GM12878 (cell line): ENCODE data around the gene GNGT2. TPM values are rescaled to one million over a fixed set of nuclear protein-coding genes. Genes with fewer than 3 reads are reported as not detected.

Source experiments
- ATAC-seq: fragments of 200-7000 bp; cut with Tn5 transposase; 3 replicates; pipeline ENCODE4 v1.9.1; 2020; ENCODE audit warnings: mild to moderate bottlenecking, moderate library complexity
- BruUV-seq: library from RNA; stranded (reverse); fragments of 400-500 nt; replicated peaks from 2 replicates; lab custom pipeline; 2021; lab: Mats Ljungman, UMichigan
- CTCF ChIA-PET: fragments of 300-600 bp; sonication (Branson Sonifier 250); formaldehyde crosslinking; extraction: SDS; loops from one replicate; lab custom pipeline; 2021; ENCODE audit warnings: inconsistent platforms; lab: Yijun Ruan, JAX
- POLR2A ChIA-PET: fragments of 350-600 bp; formaldehyde crosslinking; extraction: SDS; loops from one replicate; lab custom pipeline; 2021; ENCODE audit warnings: inconsistent platforms; lab: Charles Lee
- RAD21 ChIA-PET: fragments of 300-600 bp; sonication (Branson Sonifier 250); formaldehyde crosslinking; loops from one replicate; lab custom pipeline; 2023; ENCODE audit warnings: antibody characterized with exemption; ENCODE audit not compliant: unreplicated experiment; lab: Charles Lee
- SMC1A ChIA-PET: fragments of 300-600 bp; sonication (Branson Sonifier 250); formaldehyde crosslinking; loops from one replicate; lab custom pipeline; 2023; ENCODE audit not compliant: unreplicated experiment, uncharacterized antibody; lab: Charles Lee
- DNase-seq: peaks from one replicate; pipeline ENCODE4 v3.0.0-alpha.2; 2011; ENCODE audit warnings: low read depth, low spot score
- FAIRE-seq: peaks from 3 replicates; lab custom pipeline; 2011; peaks lifted over from hg19 to GRCh38; lab: Jason Lieb, UNC
- H2AFZ ChIP-seq: 2 replicates; pipeline ENCODE4 v1.6.0; 2011; ENCODE audit warnings: low read depth, low read length, control low read depth; ENCODE audit not compliant: control insufficient read depth
- H3K27ac ChIP-seq: 2 replicates; pipeline ENCODE4 v1.5.1; 2011; ENCODE audit warnings: control low read depth; ENCODE audit not compliant: control insufficient read depth, insufficient read depth
- H3K27me3 ChIP-seq, 2 experiments: replicated peaks in 1 of 2; 2 replicates each; pipeline versions ENCODE4 v1.6.0 to v1.6.1; 2011; ENCODE audit warnings: low read length in 1 of 2; ENCODE audit not compliant: control insufficient read depth in 2 of 2, insufficient read depth in 2 of 2
- H3K36me3 ChIP-seq, 2 experiments: 2 replicates each; pipeline ENCODE4 v1.5.1; 2011; ENCODE audit warnings: low read length in 1 of 2; ENCODE audit not compliant: control insufficient read depth in 2 of 2, insufficient read depth in 2 of 2
- H3K4me1 ChIP-seq: 2 replicates; pipeline ENCODE4 v1.6.1; 2011; ENCODE audit warnings: mild to moderate bottlenecking, low read length, moderate library complexity, mixed read lengths; ENCODE audit not compliant: control insufficient read depth, insufficient read depth
- H3K4me2 ChIP-seq: 2 replicates; pipeline ENCODE4 v1.6.0; 2011; ENCODE audit warnings: control low read depth; ENCODE audit not compliant: control insufficient read depth, insufficient read depth
- H3K4me3 ChIP-seq: fragments of 200-600 bp; sonication (generic); 2 replicates; pipeline ENCODE4 v1.5.1; 2016
- H3K79me2 ChIP-seq: 2 replicates; pipeline ENCODE4 v1.6.0; 2011; ENCODE audit warnings: low read length; ENCODE audit not compliant: control insufficient read depth, insufficient read depth
- H3K9ac ChIP-seq: 2 replicates; pipeline ENCODE4 v1.8.0; 2011; ENCODE audit warnings: low read length, control low read depth, mixed read lengths; ENCODE audit not compliant: control insufficient read depth, insufficient read depth
- H3K9me3 ChIP-seq: replicated peaks from 3 replicates; pipeline ENCODE4 v1.5.1; 2011; ENCODE audit warnings: mild to moderate bottlenecking, low read length; ENCODE audit not compliant: control insufficient read depth, insufficient read depth
- H4K20me1 ChIP-seq: 2 replicates; pipeline ENCODE4 v1.6.0; 2011; ENCODE audit not compliant: control insufficient read depth, insufficient read depth
- E2F8 ChIP-seq: fragments of 450-650 bp; IDR thresholded peaks from 2 replicates; pipeline ENCODE4 v1.6.1; 2018; ENCODE audit warnings: mild to moderate bottlenecking, low read depth, moderate library complexity; ENCODE audit not compliant: partially characterized antibody
- FOS ChIP-seq: IDR thresholded peaks from 3 replicates; pipeline ENCODE4 v1.6.1; 2011; ENCODE audit warnings: borderline replicate concordance; ENCODE audit not compliant: insufficient read length; ENCODE audit errors: extremely low read depth
- HDGF ChIP-seq: fragments of 450-650 bp; IDR thresholded peaks from 2 replicates; pipeline ENCODE4 v1.6.1; 2016; ENCODE audit warnings: antibody characterized with exemption
- MYC ChIP-seq: IDR thresholded peaks from 2 replicates; pipeline ENCODE4 v1.6.1; 2011; ENCODE audit warnings: mild to moderate bottlenecking, low read length, moderate library complexity, inconsistent platforms; ENCODE audit not compliant: insufficient read depth, insufficient replicate concordance, insufficient read length, severe bottlenecking
- NFYB ChIP-seq: IDR thresholded peaks from 2 replicates; pipeline ENCODE4 v1.6.1; 2011; ENCODE audit warnings: low read depth, mild to moderate bottlenecking, low read length, improper control_type of control experiment, moderate library complexity; ENCODE audit not compliant: insufficient read depth
- PAX5 ChIP-seq: IDR thresholded peaks from 2 replicates; pipeline ENCODE4 v1.6.1; 2011; ENCODE audit warnings: low read depth, low read length, borderline replicate concordance
- RUNX3 ChIP-seq: IDR thresholded peaks from 2 replicates; pipeline ENCODE4 v1.6.1; 2012; ENCODE audit warnings: low read length, inconsistent platforms
- SMC3 ChIP-seq: IDR thresholded peaks from 2 replicates; pipeline ENCODE4 v1.6.1; 2011; ENCODE audit warnings: low read length, improper control_type of control experiment, borderline replicate concordance
- SUZ12 ChIP-seq: fragments of 200-600 bp; sonication (generic); IDR thresholded peaks from one replicate; pipeline ENCODE4 v1.6.1; 2018; ENCODE audit warnings: antibody characterized with exemption, mild to moderate bottlenecking; ENCODE audit not compliant: unreplicated experiment
- USF1 ChIP-seq: IDR thresholded peaks from 2 replicates; pipeline ENCODE4 v1.6.1; 2011; ENCODE audit warnings: borderline replicate concordance, low read depth, mild to moderate bottlenecking, moderate library complexity, mixed read lengths, low read length; ENCODE audit not compliant: insufficient read depth; ENCODE audit errors: extremely low read length
- YY1 ChIP-seq: IDR thresholded peaks from 2 replicates; pipeline ENCODE4 v1.6.1; 2011; ENCODE audit warnings: low read depth, mild to moderate bottlenecking, low read length
- ZNF274 ChIP-seq: IDR thresholded peaks from one replicate; pipeline ENCODE4 v1.8.0; 2011; ENCODE audit not compliant: insufficient read length, insufficient read depth
- WGBS: methylation state at CpG from one replicate; pipeline ENCODE4 v1.1.6; 2016; ENCODE audit warnings: low lambda C conversion rate; ENCODE audit not compliant: insufficient replicate concordance, insufficient coverage; ENCODE audit errors: missing lambda C conversion rate; 5-methylcytosine and 5-hydroxymethylcytosine counted together
- in situ Hi-C: fragments of 300-500 bp; cut with MboI; formaldehyde crosslinking; loops from 9 replicates; pipeline ENCODE4 v1.14.3; 2018; ENCODE audit warnings: mixed read lengths
- intact Hi-C: fragments of 100-400 bp; cut with micrococcal nuclease; formaldehyde crosslinking; loops from one replicate; pipeline ENCODE4 v1.14.2; 2022; ENCODE audit not compliant: unreplicated experiment
- polyA plus RNA-seq, 11 experiments: library from polyadenylated mRNA; depleted of rRNA in 4 of 11; unstranded in 6 of 11; stranded (reverse) in 5 of 11; fragments of >200 nt; fragmentation: Nextera tagmentation in 4 of 11; fragmentation: Illumina TruSeq in 1 of 11; extraction: Ambion mirVana in 4 of 11; extraction: Trizol in 1 of 11; gene quantifications; 1 replicate in 1 of 11; 2 replicates in 10 of 11; pipeline versions ENCODE4 v1.2.1 to v1.2.3, GENCODE V29; 2011 to 2016; ENCODE audit warnings: inconsistent platforms in 2 of 11, missing spikeins in 2 of 11, low read depth in 1 of 11
- total RNA-seq, 4 experiments: library from RNA; depleted of rRNA in 3 of 4; stranded (reverse); fragments of >200 nt in 3 of 4; fragmentation: Illumina TruSeq in 1 of 4; extraction: Trizol in 1 of 4; gene quantifications; 2 replicates each; pipeline versions ENCODE4 v1.2.1 to v1.2.3, GENCODE V29; 2013 to 2021
- TF ChIP-seq, protein P1 (sequence below): fragments of 450-650 bp; formaldehyde crosslinking; IDR thresholded peaks from 2 replicates; pipeline ENCODE4 v1.5.0; 2022; ENCODE audit warnings: mild to moderate bottlenecking, missing genetic modification characterization

The GNGT2 gene
- total and polyA plus RNA-seq, 10 of the 15 experiments (the other 5 are each of a cell fraction or from before 2014, with no cell fraction given), result 15.3 to 60.4 (median 32.0) TPM

DNA sequence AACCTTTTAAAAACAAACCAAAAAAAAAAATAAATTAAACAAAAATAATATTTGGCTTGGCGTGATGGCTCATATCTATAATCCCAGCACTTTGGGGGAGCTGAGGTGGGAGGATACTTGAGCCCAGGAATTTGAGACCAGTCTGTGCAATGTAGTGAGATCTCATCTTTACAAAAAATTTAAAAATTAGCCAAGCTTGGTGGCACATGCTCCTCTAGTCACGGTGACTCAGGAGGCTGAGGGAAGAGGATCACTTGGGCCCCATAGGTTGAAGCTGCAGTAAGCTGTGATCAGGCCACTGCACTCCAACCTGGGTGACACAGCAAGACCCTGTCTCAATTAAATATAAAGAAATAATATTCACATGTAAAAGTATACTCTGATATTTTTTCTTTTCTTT is 12.2 kb downstream of the GNGT2 start (continued):
- no peak for TF ChIP-seq USF1
- TF ChIP-seq NFYB, result no peak
- TF ChIP-seq FOS, result no peak
- no peak for TF ChIP-seq RUNX3
- TF ChIP-seq YY1, result no peak
- no peak for TF ChIP-seq HDGF
- no peak for TF ChIP-seq SMC3
- no peak for TF ChIP-seq PAX5

DNA sequence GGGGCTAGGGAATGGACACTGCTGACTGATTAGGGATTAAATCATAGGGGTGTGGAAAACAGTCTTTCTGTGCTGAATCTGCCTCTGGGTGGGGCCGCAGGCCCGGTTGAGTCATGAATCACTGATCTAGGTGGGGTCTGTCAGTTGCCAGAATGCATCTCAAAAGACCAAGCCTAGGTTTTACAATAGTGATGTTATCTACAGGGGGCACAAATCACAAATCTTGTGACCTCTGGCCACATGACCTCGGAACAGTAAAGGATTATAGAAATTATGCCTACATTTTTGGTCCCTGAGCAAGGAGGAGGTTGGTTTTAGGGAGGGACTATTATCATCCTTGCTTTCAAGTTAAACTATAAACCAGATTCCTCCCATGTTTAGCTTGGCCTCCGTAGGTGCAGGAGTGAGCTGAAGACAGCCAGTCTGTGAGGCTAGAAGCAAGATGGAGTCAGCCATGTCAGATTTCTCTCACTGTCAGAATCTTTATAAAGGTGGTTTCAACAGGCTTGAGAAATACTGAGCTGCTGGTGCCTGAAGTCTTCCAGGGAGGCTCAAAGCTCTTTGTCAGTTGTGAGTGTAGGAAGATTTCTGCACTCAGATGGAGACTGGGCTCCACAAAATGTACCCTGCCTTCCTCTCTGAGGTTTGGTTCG is 12.9 kb downstream of the GNGT2 start:
- Histone ChIP-seq H3K4me1 (peaks cover 28% of the 10 kb centered on the region), H3K4me3 (no peak overlapping the region), H2AFZ (no peak overlapping the region), H4K20me1 (no peaks in the 10 kb centered on the region), H3K9ac (no peak overlapping the region), H3K36me3 (no peaks in the 10 kb centered on the region), H3K27me3 (no peaks in the 10 kb centered on the region), H3K9me3 (no peaks in the 10 kb centered on the region), H3K79me2 (no peaks in the 10 kb centered on the region), H3K4me2 (no peak overlapping the region), H3K27ac (no peak overlapping the region)
- RAD21 ChIA-PET, result interaction anchor here (1.0 to 12.9 kb wide), 3 partner anchors 16 to 171 kb away, joined by 3 to 355 read pairs (median 3); partner anchors contain the start of genes ABI3 and GNGT2
- no TSS peak for BruUV-seq
- intact Hi-C loops (loop anchor here (10.0 kb wide), 1 partner anchor 303 kb away; the partner anchor contains the start of gene ATP5MC1), in situ Hi-C loops (no loop called here)
- WGBS, result 78% methylated on average over 5 of the region's 5 CpGs
- SMC1A ChIA-PET, result interaction anchor here (1.1 to 12.1 kb wide), 3 partner anchors 8 to 30 kb away, joined by 3 to 354 read pairs (median 3); partner anchors contain the start of genes ABI3 and GNGT2
- POLR2A ChIA-PET, result interaction anchor here (1.2 to 16.8 kb wide), 2 partner anchors 16 to 27 kb away, joined by 3 to 537 read pairs; partner anchors contain the start of genes ABI3 and GNGT2
- ATAC-seq, result no peak
- DNase-seq, result no peak
- CTCF ChIA-PET, result interaction anchor here (1.0 to 3.8 kb wide), 6 partner anchors 12 to 30 kb away, joined by 3 to 20 read pairs (median 4); no protein-coding TSS in a partner anchor
- no peak for FAIRE-seq
- TF ChIP-seq E2F8, result no peak
- TF ChIP-seq, protein P1, sequence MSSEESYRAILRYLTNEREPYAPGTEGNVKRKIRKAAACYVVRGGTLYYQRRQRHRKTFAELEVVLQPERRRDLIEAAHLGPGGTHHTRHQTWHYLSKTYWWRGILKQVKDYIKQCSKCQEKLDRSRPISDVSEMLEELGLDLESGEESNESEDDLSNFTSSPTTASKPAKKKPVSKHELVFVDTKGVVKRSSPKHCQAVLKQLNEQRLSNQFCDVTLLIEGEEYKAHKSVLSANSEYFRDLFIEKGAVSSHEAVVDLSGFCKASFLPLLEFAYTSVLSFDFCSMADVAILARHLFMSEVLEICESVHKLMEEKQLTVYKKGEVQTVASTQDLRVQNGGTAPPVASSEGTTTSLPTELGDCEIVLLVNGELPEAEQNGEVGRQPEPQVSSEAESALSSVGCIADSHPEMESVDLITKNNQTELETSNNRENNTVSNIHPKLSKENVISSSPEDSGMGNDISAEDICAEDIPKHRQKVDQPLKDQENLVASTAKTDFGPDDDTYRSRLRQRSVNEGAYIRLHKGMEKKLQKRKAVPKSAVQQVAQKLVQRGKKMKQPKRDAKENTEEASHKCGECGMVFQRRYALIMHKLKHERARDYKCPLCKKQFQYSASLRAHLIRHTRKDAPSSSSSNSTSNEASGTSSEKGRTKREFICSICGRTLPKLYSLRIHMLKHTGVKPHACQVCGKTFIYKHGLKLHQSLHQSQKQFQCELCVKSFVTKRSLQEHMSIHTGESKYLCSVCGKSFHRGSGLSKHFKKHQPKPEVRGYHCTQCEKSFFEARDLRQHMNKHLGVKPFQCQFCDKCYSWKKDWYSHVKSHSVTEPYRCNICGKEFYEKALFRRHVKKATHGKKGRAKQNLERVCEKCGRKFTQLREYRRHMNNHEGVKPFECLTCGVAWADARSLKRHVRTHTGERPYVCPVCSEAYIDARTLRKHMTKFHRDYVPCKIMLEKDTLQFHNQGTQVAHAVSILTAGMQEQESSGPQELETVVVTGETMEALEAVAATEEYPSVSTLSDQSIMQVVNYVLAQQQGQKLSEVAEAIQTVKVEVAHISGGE (CRISPR knock-in tag), result no peak
- TF ChIP-seq MYC, result no peak
- TF ChIP-seq SUZ12, result no peak
- TF ChIP-seq ZNF274, result no peak
